GM12872 (cell line): Measurements from ENCODE around the gene PLA2G5.

ENCODE experiments used
- TF ChIP-seq, protein P1 (sequence below): IDR thresholded peaks from 3 replicates; pipeline ENCODE4 v1.5.1; 2011; ENCODE audit warnings: low read depth, mild to moderate bottlenecking, low read length, moderate library complexity; ENCODE audit not compliant: insufficient read depth

The PLA2G5 gene

GRCh38 chr1:20057886-20058420, 12.0 kb upstream of the PLA2G5 start:
- TF ChIP-seq, protein P1, sequence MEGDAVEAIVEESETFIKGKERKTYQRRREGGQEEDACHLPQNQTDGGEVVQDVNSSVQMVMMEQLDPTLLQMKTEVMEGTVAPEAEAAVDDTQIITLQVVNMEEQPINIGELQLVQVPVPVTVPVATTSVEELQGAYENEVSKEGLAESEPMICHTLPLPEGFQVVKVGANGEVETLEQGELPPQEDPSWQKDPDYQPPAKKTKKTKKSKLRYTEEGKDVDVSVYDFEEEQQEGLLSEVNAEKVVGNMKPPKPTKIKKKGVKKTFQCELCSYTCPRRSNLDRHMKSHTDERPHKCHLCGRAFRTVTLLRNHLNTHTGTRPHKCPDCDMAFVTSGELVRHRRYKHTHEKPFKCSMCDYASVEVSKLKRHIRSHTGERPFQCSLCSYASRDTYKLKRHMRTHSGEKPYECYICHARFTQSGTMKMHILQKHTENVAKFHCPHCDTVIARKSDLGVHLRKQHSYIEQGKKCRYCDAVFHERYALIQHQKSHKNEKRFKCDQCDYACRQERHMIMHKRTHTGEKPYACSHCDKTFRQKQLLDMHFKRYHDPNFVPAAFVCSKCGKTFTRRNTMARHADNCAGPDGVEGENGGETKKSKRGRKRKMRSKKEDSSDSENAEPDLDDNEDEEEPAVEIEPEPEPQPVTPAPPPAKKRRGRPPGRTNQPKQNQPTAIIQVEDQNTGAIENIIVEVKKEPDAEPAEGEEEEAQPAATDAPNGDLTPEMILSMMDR: no peak

DNA sequence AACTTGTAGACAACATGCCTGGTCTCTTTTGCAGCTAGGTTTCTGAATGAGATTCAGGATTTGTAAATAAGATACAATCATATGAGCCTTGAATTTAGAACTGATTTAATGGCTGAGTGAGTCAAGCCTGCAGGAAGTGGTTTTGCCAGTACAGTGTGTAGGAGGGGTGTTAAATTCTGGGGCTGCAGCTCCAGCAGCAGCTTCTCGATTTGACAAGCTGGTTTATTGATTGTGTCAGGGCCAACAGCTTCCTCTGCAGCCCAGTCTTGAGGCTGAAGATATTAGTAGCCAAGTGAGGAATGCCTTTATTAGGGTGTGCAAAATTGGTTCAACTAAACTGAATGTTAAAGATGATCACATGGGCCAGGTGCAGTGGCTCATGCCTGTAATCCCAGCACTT, 11.5 kb upstream of the PLA2G5 start:
- TF ChIP-seq, protein P1: no peak

DNA sequence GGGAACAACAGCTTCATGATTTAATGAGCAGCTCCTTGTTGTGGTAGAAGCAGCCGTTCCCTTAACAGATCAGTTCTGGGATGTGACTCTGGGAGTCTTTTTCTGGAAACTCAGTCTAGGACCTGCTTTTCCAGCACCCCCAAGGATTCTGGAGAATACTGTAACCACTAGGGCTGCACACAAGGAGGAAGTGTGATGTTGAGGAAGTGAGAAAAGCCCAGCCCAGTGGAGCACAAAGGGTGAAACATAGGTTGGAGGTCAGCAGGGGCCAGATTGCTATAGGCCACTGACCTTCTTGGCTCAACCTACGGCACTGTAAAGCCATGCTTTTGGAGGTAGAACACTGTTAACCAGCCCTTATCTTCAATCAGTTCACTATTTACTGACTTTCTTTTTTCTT, 10.1 kb upstream of the PLA2G5 start:
- TF ChIP-seq, protein P1: no peak

- TF ChIP-seq, protein P1: no peak
Measured at GRCh38 chr1:20061866-20062265, 8.1 kb upstream of the PLA2G5 start.

- TF ChIP-seq, protein P1: no peak
Measured at GRCh38 chr1:20063861-20064292, 6.1 kb upstream of the PLA2G5 start.

DNA sequence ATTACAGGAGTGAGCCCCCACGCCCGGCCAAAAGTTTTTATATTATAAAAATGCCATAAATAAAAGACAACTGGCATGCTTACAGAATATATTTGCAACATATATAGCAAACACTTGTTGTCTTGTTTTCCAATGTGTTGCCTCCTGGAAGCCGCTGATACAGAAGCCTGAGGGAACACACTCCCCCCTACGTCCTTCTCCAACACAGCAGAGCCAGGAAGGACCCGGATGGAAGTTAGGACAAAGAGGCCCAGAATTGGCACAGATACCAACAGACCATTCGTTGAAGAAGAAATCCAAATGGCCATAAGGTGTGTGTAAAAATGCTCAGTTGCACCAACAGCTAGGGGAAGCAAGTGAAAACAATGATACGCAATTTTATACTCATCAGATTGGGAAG, 1.3 kb upstream of the PLA2G5 start:
- TF ChIP-seq, protein P1: no peak

- TF ChIP-seq, protein P1: no peak
Measured at GRCh38 chr1:20070357-20070756, 363 bp downstream of the PLA2G5 start.

- TF ChIP-seq, protein P1: no peak
Measured at GRCh38 chr1:20071416-20071815, 1.4 kb downstream of the PLA2G5 start.
